Breast epithelium (tissue), 4 donors: ENCODE measurements around the gene PHLDA3. TPM values are rescaled to one million over a fixed set of nuclear protein-coding genes. Genes with fewer than 3 reads are reported as not detected.

ENCODE experiments used
- DNase-seq, 2 donors: peaks; one replicate each; pipeline ENCODE4 v3.0.0-alpha.2; 2019; ENCODE audit warnings: low spot score in 2 of 2
- H3K27ac ChIP-seq, 2 donors: fragments of 200-600 bp; sonication (generic) in 1 of 2; one replicate each; pipeline ENCODE4 v1.5.1; 2016 to 2019; ENCODE audit warnings: mild to moderate bottlenecking in 1 of 2
- H3K27me3 ChIP-seq, 2 donors: fragments of 200-600 bp; sonication (generic) in 1 of 2; one replicate each; pipeline versions ENCODE4 v1.5.1 to v1.6.0; 2017 to 2019; ENCODE audit warnings: control low read depth in 1 of 2, mild to moderate bottlenecking in 1 of 2
- H3K36me3 ChIP-seq: fragments of 200-600 bp; one replicate; pipeline ENCODE4 v1.5.1; 2019
- H3K4me1 ChIP-seq, 2 donors: fragments of 200-600 bp; sonication (generic); one replicate each; pipeline ENCODE4 v1.5.1; 2016 to 2019; ENCODE audit warnings: control low read depth in 1 of 2
- H3K4me3 ChIP-seq, 3 donors: fragments of 200-600 bp; sonication (generic); 1 replicate in 2 of 3; 2 replicates in 1 of 3; pipeline ENCODE4 v1.5.1; 2016 to 2019; ENCODE audit warnings: mild to moderate bottlenecking in 3 of 3, moderate library complexity in 2 of 3
- H3K9me3 ChIP-seq, 2 donors: fragments of 200-600 bp; sonication (generic) in 1 of 2; one replicate each; pipeline ENCODE4 v1.5.1; 2016 to 2019; ENCODE audit warnings: control low read depth in 1 of 2
- CTCF ChIP-seq, 3 donors: fragments of 450-650 bp; IDR thresholded peaks; one replicate each; pipeline ENCODE4 v1.5.1; 2016 to 2017; ENCODE audit warnings: antibody characterized with exemption in 3 of 3, mild to moderate bottlenecking in 3 of 3, moderate library complexity in 3 of 3
- POLR2A ChIP-seq: fragments of 450-650 bp; IDR thresholded peaks from one replicate; pipeline ENCODE4 v1.6.1; 2016; ENCODE audit warnings: antibody characterized with exemption, mild to moderate bottlenecking, moderate library complexity
- POLR2AphosphoS5 ChIP-seq, 3 donors: sonication (generic); formaldehyde crosslinking; IDR thresholded peaks; one replicate each; pipeline ENCODE4 v1.6.1; 2017; ENCODE audit warnings: antibody characterized with exemption in 3 of 3
- intact Hi-C: fragments of 100-400 bp; cut with DNase I; formaldehyde crosslinking; loops from one replicate; pipeline ENCODE4 v1.15.1; 2023; ENCODE audit warnings: low total_unique reads
- total RNA-seq, 3 donors: library from RNA; depleted of rRNA; stranded (reverse); fragments of >200 nt; gene quantifications; one replicate each; pipeline ENCODE4 v1.1.0, GENCODE V29; 2016

PHLDA3 gene
- total RNA-seq, 3 donors from 2014 or later = 65.7 to 116 (median 92.7) TPM

DNA sequence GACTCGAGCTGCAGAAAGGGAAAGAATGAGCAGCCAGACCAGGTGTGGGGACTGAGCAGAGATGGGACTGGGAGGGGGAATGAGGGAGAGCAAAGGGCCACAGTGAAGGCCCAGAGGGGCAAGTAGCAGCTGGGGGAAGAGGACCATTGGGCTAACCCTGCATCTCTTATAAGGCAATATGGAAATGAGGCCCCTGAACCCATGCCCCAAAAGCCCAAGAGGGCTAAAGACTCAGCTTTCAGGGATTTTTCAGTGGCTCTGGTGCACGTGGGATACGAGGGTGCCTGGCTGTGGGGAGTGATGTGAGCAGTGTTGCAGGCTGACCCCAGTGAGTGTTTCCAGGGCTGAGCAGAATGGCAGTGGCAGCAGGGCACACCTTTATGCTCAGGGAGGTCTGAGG is 47.0 kb downstream of the PHLDA3 start:
- TF ChIP-seq POLR2A (no peak), CTCF (IDR thresholded peaks at IDR 0.05) (no peak), POLR2AphosphoS5 (IDR thresholded peaks at IDR 0.05) (no peak)
- intact Hi-C loops = no loop called here
- Histone ChIP-seq H3K9me3 (no peaks in the 10 kb centered on the region), H3K27ac (no peak overlapping the region), H3K36me3 (no peaks in the 10 kb centered on the region), H3K27me3 (no peaks in the 10 kb centered on the region), H3K4me3 (no peak overlapping the region), H3K4me1 (no peaks in the 10 kb centered on the region)
- no peak for DNase-seq

GRCh38 chr1:201421041-201421440 is 47.9 kb downstream of the PHLDA3 start:
- Histone ChIP-seq H3K4me3 (no peak overlapping the region), H3K36me3 (no peaks in the 10 kb centered on the region)

GRCh38 chr1:201420608-201421002 is 48.4 kb downstream of the PHLDA3 start:
- no peak for TF ChIP-seq CTCF (IDR thresholded peaks at IDR 0.05)
- TF ChIP-seq POLR2AphosphoS5 (IDR thresholded peaks at IDR 0.05) = no peak
- TF ChIP-seq POLR2A = no peak
- H3K27me3 ChIP-seq = no peaks in the 10 kb centered on the region
- H3K4me3 ChIP-seq = no peak overlapping the region
- no peaks in the 10 kb centered on the region for H3K9me3 ChIP-seq
- no peaks in the 10 kb centered on the region for H3K36me3 ChIP-seq
- DNase-seq = no peak
- no peaks in the 10 kb centered on the region for H3K4me1 ChIP-seq
- intact Hi-C loops = no loop called here
- H3K27ac ChIP-seq = no peak overlapping the region

More at GRCh38 chr1:201421041-201421440, 47.9 kb downstream of the PHLDA3 start:
- TF ChIP-seq POLR2AphosphoS5 (IDR thresholded peaks at IDR 0.05) (no peak), POLR2A (no peak), CTCF (IDR thresholded peaks at IDR 0.05) (no peak)
- no peaks in the 10 kb centered on the region for H3K4me1 ChIP-seq
- no peak overlapping the region for H3K27ac ChIP-seq
- intact Hi-C loops = no loop called here
- no peaks in the 10 kb centered on the region for H3K27me3 ChIP-seq
- DNase-seq = no peak
- no peaks in the 10 kb centered on the region for H3K9me3 ChIP-seq

DNA sequence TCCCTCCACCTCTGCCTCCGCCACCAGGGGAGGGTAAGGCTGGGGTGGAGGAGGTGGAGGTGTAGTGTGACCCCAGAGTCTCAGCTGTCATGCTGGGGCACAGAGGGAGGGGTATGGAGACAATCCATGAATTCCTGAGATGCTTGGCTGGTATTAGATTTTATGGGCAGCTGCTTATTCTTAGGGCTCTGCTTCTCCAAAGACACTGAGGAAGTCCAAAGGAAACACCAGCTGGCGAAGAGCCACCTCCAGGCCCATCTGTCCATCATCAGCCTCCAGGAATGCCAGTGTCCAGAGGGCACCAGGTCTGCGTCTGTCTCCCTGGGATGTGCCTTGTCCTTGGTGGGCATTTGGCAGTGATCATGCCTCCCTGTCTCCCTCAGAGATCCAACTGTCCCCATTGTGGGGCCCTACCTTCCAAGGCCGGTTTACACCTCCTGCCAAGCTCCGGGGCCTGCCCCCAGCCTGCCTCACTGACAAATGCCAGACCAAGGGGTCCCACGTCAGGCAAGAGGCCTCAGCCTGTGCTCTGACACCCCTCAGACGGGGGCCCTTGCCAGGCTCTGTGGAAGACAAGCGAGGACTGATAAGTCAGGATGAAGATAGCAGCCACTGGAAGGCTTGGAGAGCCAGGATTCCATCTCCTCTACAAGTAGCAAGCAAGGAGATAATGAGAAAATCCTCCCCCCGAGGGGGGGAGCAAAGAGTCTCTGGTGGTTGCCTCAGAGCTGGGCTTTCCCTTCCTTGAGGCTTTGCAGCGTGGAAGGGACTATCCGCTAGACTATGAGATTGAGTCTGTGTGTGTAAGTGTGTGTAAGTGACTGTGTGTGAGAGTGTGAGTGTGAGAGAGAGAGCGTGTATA is 49.0 kb downstream of the PHLDA3 start:
- TF ChIP-seq POLR2AphosphoS5 (IDR thresholded peaks at IDR 0.05) = no peak
- TF ChIP-seq POLR2A = no peak
- no peak for TF ChIP-seq CTCF (IDR thresholded peaks at IDR 0.05)
- H3K4me1 ChIP-seq = no peaks in the 10 kb centered on the region
- H3K36me3 ChIP-seq = no peaks in the 10 kb centered on the region
- no peak overlapping the region for H3K4me3 ChIP-seq
- no peaks in the 10 kb centered on the region for H3K27me3 ChIP-seq
- intact Hi-C loops = no loop called here
- no peak overlapping the region for H3K27ac ChIP-seq
- DNase-seq = no peak
- peaks cover 0 to 4% of the 10 kb centered on the region in 2 donors for H3K9me3 ChIP-seq

DNA sequence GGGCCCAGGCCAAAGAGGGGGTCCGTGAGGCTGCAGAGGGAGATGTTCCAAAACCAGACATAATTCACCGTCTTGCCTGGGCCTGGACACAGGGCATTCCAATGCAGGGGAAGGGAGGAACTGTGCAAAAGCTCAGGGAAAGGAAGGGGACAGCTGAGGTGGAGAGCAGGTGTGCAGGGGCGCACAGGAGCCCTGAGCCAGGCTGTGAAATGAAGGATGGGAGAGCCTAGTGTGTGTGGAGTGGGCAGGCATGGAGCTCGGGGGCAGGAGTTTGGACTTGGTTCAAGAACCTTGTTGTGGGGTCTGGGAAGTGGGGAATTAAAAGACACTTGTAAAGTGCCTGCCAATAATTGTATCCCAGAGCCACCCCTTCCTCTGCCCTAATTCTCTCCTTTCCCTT is 49.7 kb downstream of the PHLDA3 start:
- H3K4me1 ChIP-seq = no peaks in the 10 kb centered on the region
- no peaks in the 10 kb centered on the region for H3K36me3 ChIP-seq
- no peak for DNase-seq
- H3K9me3 ChIP-seq = peaks cover 0 to 4% of the 10 kb centered on the region in 2 donors
- H3K27ac ChIP-seq = no peak overlapping the region
- H3K27me3 ChIP-seq = no peaks in the 10 kb centered on the region
- H3K4me3 ChIP-seq = no peak overlapping the region
- no peak for TF ChIP-seq POLR2AphosphoS5 (IDR thresholded peaks at IDR 0.05)
- no peak for TF ChIP-seq CTCF (IDR thresholded peaks at IDR 0.05)
- TF ChIP-seq POLR2A = no peak
- intact Hi-C loops = no loop called here
